ENCODE data around the gene MGMT. TPM values are rescaled to one million over a fixed set of nuclear protein-coding genes. Genes with fewer than 3 reads are reported as not detected.

The MGMT gene
- total RNA-seq, 5 donors from 2014 or later (not counting 1 experiment from before 2014, with no cell fraction given), result 16.6 to 24.6 (median 21.1) TPM

GRCh38 chr10:129617768-129618167 is 150.7 kb downstream of the MGMT start:
- no peak for ATAC-seq (replicated peaks in 1 of 4)
- Mint-ChIP-seq H3K4me1 (peaks cover 0 to 17% (median 11%) of the 10 kb centered on the region in 3 donors), H3K9me3 (peaks cover 7 to 16% (median 14%) of the 10 kb centered on the region in 3 donors), H3K27me3 (no peaks in the 10 kb centered on the region), H3K27ac (no peak overlapping the region), H3K36me3 (peaks cover 42% of the 10 kb centered on the region), H3K4me3 (no peak overlapping the region)
- no peak for DNase-seq
- Histone ChIP-seq H3K27ac (ENCODE audit: low read length) (no peak overlapping the region), H3K4me3 (ENCODE audit: control insufficient read depth in 1 of 2, extremely low read depth in 1 of 2, low read length in 1 of 2) (no peak overlapping the region), H3K9me3 (no peaks in the 10 kb centered on the region), H3K36me3 (ENCODE audit: control insufficient read depth in 2 of 2, extremely low read depth in 1 of 2, insufficient read depth in 1 of 2, low read length in 1 of 2) (no peaks in the 10 kb centered on the region), H3K4me1 (ENCODE audit: control insufficient read depth in 1 of 2, extremely low read depth in 1 of 2, insufficient read depth in 2 of 2, low read length in 2 of 2) (no peaks in the 10 kb centered on the region), H3K27me3 (replicated peaks in 1 of 2; ENCODE audit: control insufficient read depth in 2 of 2, extremely low read depth in 1 of 2, insufficient read depth in 2 of 2, low read length in 1 of 2) (no peaks in the 10 kb centered on the region)
- ChIA-PET CTCF (no interaction called here), POLR2A (no interaction called here)
- no CpG with 5 or more reads among the region's 3 CpGs for WGBS (ENCODE audit: insufficient coverage)

DNA sequence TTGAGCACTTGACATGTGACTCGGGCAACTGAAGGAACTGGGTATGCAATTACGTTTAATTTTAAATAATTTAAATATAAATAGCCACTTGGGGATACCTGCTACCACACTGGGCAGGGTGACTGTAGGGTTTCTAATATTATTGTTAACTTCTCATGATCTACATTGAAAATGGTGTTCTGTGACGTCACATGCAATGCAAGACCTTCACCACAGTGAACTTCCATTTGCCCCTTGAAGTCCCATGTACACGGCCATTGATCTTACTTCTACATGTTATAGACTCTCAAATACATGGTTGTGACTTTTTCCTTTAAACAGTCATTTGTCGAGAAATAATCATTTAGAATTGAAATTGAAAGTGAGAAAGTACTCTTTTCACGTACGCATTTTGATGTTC is 154.0 kb downstream of the MGMT start:
- Histone ChIP-seq H3K36me3 (ENCODE audit: control insufficient read depth in 2 of 2, extremely low read depth in 1 of 2, insufficient read depth in 1 of 2, low read length in 1 of 2) (no peaks in the 10 kb centered on the region), H3K9me3 (no peaks in the 10 kb centered on the region), H3K27ac (ENCODE audit: low read length) (no peak overlapping the region), H3K4me1 (ENCODE audit: control insufficient read depth in 1 of 2, extremely low read depth in 1 of 2, insufficient read depth in 2 of 2, low read length in 2 of 2) (no peaks in the 10 kb centered on the region), H3K27me3 (replicated peaks in 1 of 2; ENCODE audit: control insufficient read depth in 2 of 2, extremely low read depth in 1 of 2, insufficient read depth in 2 of 2, low read length in 1 of 2) (no peaks in the 10 kb centered on the region), H3K4me3 (ENCODE audit: control insufficient read depth in 1 of 2, extremely low read depth in 1 of 2, low read length in 1 of 2) (no peak overlapping the region)
- Mint-ChIP-seq H3K27me3 (no peaks in the 10 kb centered on the region), H3K4me3 (no peak overlapping the region), H3K9me3 (peaks cover 3 to 24% (median 11%) of the 10 kb centered on the region in 3 donors), H3K36me3 (peaks cover 40% of the 10 kb centered on the region), H3K4me1 (peaks cover 0 to 17% (median 11%) of the 10 kb centered on the region in 3 donors), H3K27ac (no peak overlapping the region)
- no peak for DNase-seq
- no peak for ATAC-seq (replicated peaks in 1 of 4)
- 50% methylated on average over 3 of the region's 7 CpGs for WGBS (ENCODE audit: insufficient coverage)
- CTCF ChIA-PET, result no interaction called here
- POLR2A ChIA-PET, result no interaction called here

DNA sequence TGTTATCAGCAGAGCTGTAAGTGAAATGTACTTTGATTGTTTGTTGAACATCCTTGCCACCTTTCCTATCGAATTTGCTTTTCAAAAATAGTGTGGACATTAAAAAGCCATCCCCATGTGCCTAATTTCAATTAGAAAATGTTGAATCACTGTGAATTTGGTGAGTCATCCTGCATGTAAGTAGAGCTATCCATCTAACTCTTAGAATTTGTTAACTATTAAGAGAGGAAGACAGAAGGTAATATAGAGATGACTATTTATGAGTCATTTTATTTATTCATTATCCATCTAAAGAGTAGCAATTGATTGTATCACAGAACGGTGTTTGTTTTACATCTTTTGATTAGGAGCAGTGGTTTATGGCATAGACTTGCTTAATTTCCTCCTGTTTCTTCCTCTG is 154.7 kb downstream of the MGMT start:
- peaks cover 3 to 24% (median 10%) of the 10 kb centered on the region in 3 donors for H3K9me3 Mint-ChIP-seq
- no peaks in the 10 kb centered on the region for H3K36me3 ChIP-seq (ENCODE audit: control insufficient read depth in 2 of 2, extremely low read depth in 1 of 2, insufficient read depth in 1 of 2, low read length in 1 of 2)
- H3K27me3 ChIP-seq (replicated peaks in 1 of 2; ENCODE audit: control insufficient read depth in 2 of 2, extremely low read depth in 1 of 2, insufficient read depth in 2 of 2, low read length in 1 of 2), result no peaks in the 10 kb centered on the region
- ATAC-seq (replicated peaks in 1 of 4), result no peak
- peaks cover 3 to 13% (median 11%) of the 10 kb centered on the region in 3 donors for H3K4me1 Mint-ChIP-seq
- H3K9me3 ChIP-seq, result no peaks in the 10 kb centered on the region
- POLR2A ChIA-PET, result interaction anchor here in 1 of 2 donors (0.6 kb wide), 1 partner anchor 578 kb away, joined by 3 read pairs; no protein-coding TSS in a partner anchor
- DNase-seq, result no peak
- H3K27me3 Mint-ChIP-seq, result no peaks in the 10 kb centered on the region
- H3K36me3 Mint-ChIP-seq, result peaks cover 41% of the 10 kb centered on the region
- H3K4me3 ChIP-seq (ENCODE audit: control insufficient read depth in 1 of 2, extremely low read depth in 1 of 2, low read length in 1 of 2), result no peak overlapping the region
- no peak overlapping the region for H3K27ac ChIP-seq (ENCODE audit: low read length)
- CTCF ChIA-PET, result no interaction called here
- no peak overlapping the region for H3K4me3 Mint-ChIP-seq
- H3K27ac Mint-ChIP-seq, result no peak overlapping the region
- H3K4me1 ChIP-seq (ENCODE audit: control insufficient read depth in 1 of 2, extremely low read depth in 1 of 2, insufficient read depth in 2 of 2, low read length in 2 of 2), result no peaks in the 10 kb centered on the region
- no CpG with 5 or more reads among the region's 2 CpGs for WGBS (ENCODE audit: insufficient coverage)

DNA sequence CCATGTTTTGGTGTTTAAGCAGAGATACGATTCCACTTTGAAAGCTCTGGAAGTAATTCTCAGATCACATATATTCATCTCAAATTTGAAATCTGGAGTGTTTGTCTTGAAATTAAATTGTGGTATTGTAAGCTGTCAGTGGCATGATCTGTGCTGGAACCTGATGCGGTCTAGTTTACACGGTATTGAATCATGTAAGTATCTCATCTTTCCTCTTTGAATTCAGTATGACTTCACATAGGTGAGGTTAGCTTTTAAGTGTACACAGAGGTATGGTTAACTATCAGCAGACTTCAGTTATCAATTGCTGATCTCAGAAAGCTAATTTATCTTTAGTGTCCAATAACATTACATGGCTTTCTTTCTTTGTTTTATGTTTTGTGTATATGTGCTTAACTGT is 155.2 kb downstream of the MGMT start:
- no peaks in the 10 kb centered on the region for H3K27me3 ChIP-seq (replicated peaks in 1 of 2; ENCODE audit: control insufficient read depth in 2 of 2, extremely low read depth in 1 of 2, insufficient read depth in 2 of 2, low read length in 1 of 2)
- no peaks in the 10 kb centered on the region for H3K9me3 ChIP-seq
- H3K4me3 ChIP-seq (ENCODE audit: control insufficient read depth in 1 of 2, extremely low read depth in 1 of 2, low read length in 1 of 2), result no peak overlapping the region
- DNase-seq (no peak), ATAC-seq (replicated peaks in 1 of 4) (no peak)
- no peaks in the 10 kb centered on the region for H3K4me1 ChIP-seq (ENCODE audit: control insufficient read depth in 1 of 2, extremely low read depth in 1 of 2, insufficient read depth in 2 of 2, low read length in 2 of 2)
- no peak overlapping the region for H3K27ac Mint-ChIP-seq
- no peaks in the 10 kb centered on the region for H3K36me3 ChIP-seq (ENCODE audit: control insufficient read depth in 2 of 2, extremely low read depth in 1 of 2, insufficient read depth in 1 of 2, low read length in 1 of 2)
- peaks cover 9 to 11% (median 11%) of the 10 kb centered on the region in 3 donors for H3K4me1 Mint-ChIP-seq
- no peaks in the 10 kb centered on the region for H3K27me3 Mint-ChIP-seq
- H3K9me3 Mint-ChIP-seq, result peaks cover 3 to 18% (median 7%) of the 10 kb centered on the region in 3 donors
- H3K27ac ChIP-seq (ENCODE audit: low read length), result no peak overlapping the region
- ChIA-PET POLR2A (interaction anchor here in 1 of 2 donors (0.6 kb wide), 1 partner anchor 579 kb away, joined by 3 read pairs; no protein-coding TSS in a partner anchor), CTCF (interaction anchor here in 1 of 2 donors (0.5 kb wide), 1 partner anchor 1504 kb away, joined by 8 read pairs; no protein-coding TSS in a partner anchor)
- H3K36me3 Mint-ChIP-seq, result peaks cover 41% of the 10 kb centered on the region
- no CpG with 5 or more reads among the region's 3 CpGs for WGBS (ENCODE audit: insufficient coverage)
- H3K4me3 Mint-ChIP-seq, result no peak overlapping the region

GRCh38 chr10:129622736-129623135 is 155.7 kb downstream of the MGMT start:
- POLR2A ChIA-PET, result no interaction called here
- Mint-ChIP-seq H3K36me3 (peaks cover 44% of the 10 kb centered on the region), H3K27me3 (no peaks in the 10 kb centered on the region), H3K9me3 (peaks cover 3 to 17% (median 9%) of the 10 kb centered on the region in 3 donors), H3K4me3 (no peak overlapping the region), H3K27ac (no peak overlapping the region), H3K4me1 (peaks cover 13 to 14% (median 13%) of the 10 kb centered on the region in 3 donors)
- CTCF ChIA-PET, result no interaction called here
- H3K9me3 ChIP-seq, result no peaks in the 10 kb centered on the region
- H3K27ac ChIP-seq (ENCODE audit: low read length), result no peak overlapping the region
- no peaks in the 10 kb centered on the region for H3K36me3 ChIP-seq (ENCODE audit: control insufficient read depth in 2 of 2, extremely low read depth in 1 of 2, insufficient read depth in 1 of 2, low read length in 1 of 2)
- DNase-seq (no peak), ATAC-seq (replicated peaks in 1 of 4) (no peak)
- H3K4me3 ChIP-seq (ENCODE audit: control insufficient read depth in 1 of 2, extremely low read depth in 1 of 2, low read length in 1 of 2), result no peak overlapping the region
- H3K4me1 ChIP-seq (ENCODE audit: control insufficient read depth in 1 of 2, extremely low read depth in 1 of 2, insufficient read depth in 2 of 2, low read length in 2 of 2), result no peaks in the 10 kb centered on the region
- WGBS (ENCODE audit: insufficient coverage), result 98% methylated on average over 4 of the region's 9 CpGs
- H3K27me3 ChIP-seq (replicated peaks in 1 of 2; ENCODE audit: control insufficient read depth in 2 of 2, extremely low read depth in 1 of 2, insufficient read depth in 2 of 2, low read length in 1 of 2), result no peaks in the 10 kb centered on the region

DNA sequence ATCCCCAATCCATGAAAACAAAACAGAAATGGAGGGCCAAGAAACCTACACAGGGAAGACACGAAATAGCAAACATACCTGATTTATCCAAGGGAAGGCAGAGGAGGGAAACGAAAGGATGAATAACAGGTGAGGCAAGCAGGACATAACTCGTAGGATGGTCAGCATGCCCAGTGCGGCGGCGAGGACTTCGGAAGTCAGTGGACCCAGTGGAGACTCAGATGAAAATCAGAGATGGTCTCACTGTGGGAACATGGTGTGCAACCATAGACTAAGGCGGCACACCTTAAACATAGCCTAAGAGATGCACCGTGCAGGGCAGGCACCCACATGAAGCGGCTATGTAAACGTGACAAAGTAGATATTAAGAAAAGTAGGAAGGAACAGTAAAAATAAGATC is 157.5 kb downstream of the MGMT start:
- Mint-ChIP-seq H3K36me3 (peaks cover 47% of the 10 kb centered on the region), H3K27ac (no peak overlapping the region), H3K4me3 (no peak overlapping the region), H3K4me1 (peaks cover 12 to 15% (median 14%) of the 10 kb centered on the region in 3 donors), H3K9me3 (peaks cover 3 to 17% (median 7%) of the 10 kb centered on the region in 3 donors), H3K27me3 (no peaks in the 10 kb centered on the region)
- Histone ChIP-seq H3K36me3 (ENCODE audit: control insufficient read depth in 2 of 2, extremely low read depth in 1 of 2, insufficient read depth in 1 of 2, low read length in 1 of 2) (no peaks in the 10 kb centered on the region), H3K4me1 (ENCODE audit: control insufficient read depth in 1 of 2, extremely low read depth in 1 of 2, insufficient read depth in 2 of 2, low read length in 2 of 2) (no peaks in the 10 kb centered on the region), H3K9me3 (no peaks in the 10 kb centered on the region), H3K27ac (ENCODE audit: low read length) (no peak overlapping the region), H3K4me3 (ENCODE audit: control insufficient read depth in 1 of 2, extremely low read depth in 1 of 2, low read length in 1 of 2) (no peak overlapping the region), H3K27me3 (replicated peaks in 1 of 2; ENCODE audit: control insufficient read depth in 2 of 2, extremely low read depth in 1 of 2, insufficient read depth in 2 of 2, low read length in 1 of 2) (no peaks in the 10 kb centered on the region)
- 98% methylated on average over 6 of the region's 11 CpGs for WGBS (ENCODE audit: insufficient coverage)
- DNase-seq, result no peak
- POLR2A ChIA-PET, result no interaction called here
- ATAC-seq (replicated peaks in 1 of 4), result no peak
- CTCF ChIA-PET, result no interaction called here

GRCh38 chr10:129626309-129626708 is 159.3 kb downstream of the MGMT start:
- Mint-ChIP-seq H3K4me3 (no peak overlapping the region), H3K27me3 (no peaks in the 10 kb centered on the region), H3K36me3 (peaks cover 54% of the 10 kb centered on the region), H3K4me1 (peaks cover 7 to 14% (median 10%) of the 10 kb centered on the region in 3 donors), H3K27ac (no peak overlapping the region), H3K9me3 (peaks cover 7 to 11% (median 11%) of the 10 kb centered on the region in 3 donors)
- no peak overlapping the region for H3K27ac ChIP-seq (ENCODE audit: low read length)
- WGBS (ENCODE audit: insufficient coverage), result 97% methylated on average over 13 of the region's 15 CpGs
- H3K9me3 ChIP-seq, result no peaks in the 10 kb centered on the region
- no peak overlapping the region for H3K4me3 ChIP-seq (ENCODE audit: control insufficient read depth in 1 of 2, extremely low read depth in 1 of 2, low read length in 1 of 2)
- peaks cover 0 to 4% of the 10 kb centered on the region in 2 donors for H3K36me3 ChIP-seq (ENCODE audit: control insufficient read depth in 2 of 2, extremely low read depth in 1 of 2, insufficient read depth in 1 of 2, low read length in 1 of 2)
- ATAC-seq (replicated peaks in 1 of 4), result no peak
- DNase-seq, result no peak
- POLR2A ChIA-PET, result no interaction called here
- CTCF ChIA-PET, result no interaction called here
- H3K4me1 ChIP-seq (ENCODE audit: control insufficient read depth in 1 of 2, extremely low read depth in 1 of 2, insufficient read depth in 2 of 2, low read length in 2 of 2), result no peaks in the 10 kb centered on the region
- H3K27me3 ChIP-seq (replicated peaks in 1 of 2; ENCODE audit: control insufficient read depth in 2 of 2, extremely low read depth in 1 of 2, insufficient read depth in 2 of 2, low read length in 1 of 2), result no peaks in the 10 kb centered on the region

Data from T-cell (primary cell).